Liver (tissue), 3 donors: ENCODE data around the gene FCHO2.

ENCODE experiments used
- HNF4A ChIP-seq, 2 donors: conservative IDR thresholded peaks; 2 replicates each; pipeline ENCODE4 v1.6.1; 2016; ENCODE audit warnings: antibody characterized with exemption in 2 of 2, mild to moderate bottlenecking in 2 of 2
- RAD21 ChIP-seq, 2 donors: IDR thresholded peaks; 2 replicates each; pipeline ENCODE4 v1.6.1; 2016; ENCODE audit warnings: antibody characterized with exemption in 2 of 2, mild to moderate bottlenecking in 2 of 2
- TF ChIP-seq, protein P1 (sequence below): IDR thresholded peaks from 2 replicates; pipeline ENCODE4 v1.6.1; 2016; ENCODE audit warnings: antibody characterized with exemption
- TF ChIP-seq, protein P2 (sequence below): fragments of 150-350 bp; IDR thresholded peaks from 2 replicates; pipeline ENCODE4 v1.5.1; 2017; ENCODE audit warnings: improper control_type of control experiment, low read depth, low read length; ENCODE audit not compliant: missing input control
- donor health status: healthy.
- donor health status: healthy.

DNA sequence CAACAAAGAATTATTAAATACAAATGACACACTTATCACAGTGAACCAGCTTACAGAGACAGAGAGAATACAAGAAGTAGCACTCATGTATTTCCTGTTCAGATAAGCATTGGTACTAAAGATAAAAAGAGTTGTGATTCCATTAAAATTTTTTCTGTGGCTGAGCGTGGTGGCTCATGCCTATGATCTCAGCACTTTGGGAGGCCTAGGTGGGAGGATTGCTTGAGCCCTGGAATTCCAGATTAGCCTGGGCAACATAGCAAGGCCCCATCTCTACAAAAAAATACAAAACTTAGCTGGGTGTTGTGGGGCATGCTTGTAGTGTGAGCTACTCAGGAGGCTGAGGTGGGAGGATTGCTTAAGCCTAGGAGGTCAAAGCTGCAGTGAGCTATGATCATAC, 32.9 kb downstream of the FCHO2 start:
- TF ChIP-seq, protein P1, sequence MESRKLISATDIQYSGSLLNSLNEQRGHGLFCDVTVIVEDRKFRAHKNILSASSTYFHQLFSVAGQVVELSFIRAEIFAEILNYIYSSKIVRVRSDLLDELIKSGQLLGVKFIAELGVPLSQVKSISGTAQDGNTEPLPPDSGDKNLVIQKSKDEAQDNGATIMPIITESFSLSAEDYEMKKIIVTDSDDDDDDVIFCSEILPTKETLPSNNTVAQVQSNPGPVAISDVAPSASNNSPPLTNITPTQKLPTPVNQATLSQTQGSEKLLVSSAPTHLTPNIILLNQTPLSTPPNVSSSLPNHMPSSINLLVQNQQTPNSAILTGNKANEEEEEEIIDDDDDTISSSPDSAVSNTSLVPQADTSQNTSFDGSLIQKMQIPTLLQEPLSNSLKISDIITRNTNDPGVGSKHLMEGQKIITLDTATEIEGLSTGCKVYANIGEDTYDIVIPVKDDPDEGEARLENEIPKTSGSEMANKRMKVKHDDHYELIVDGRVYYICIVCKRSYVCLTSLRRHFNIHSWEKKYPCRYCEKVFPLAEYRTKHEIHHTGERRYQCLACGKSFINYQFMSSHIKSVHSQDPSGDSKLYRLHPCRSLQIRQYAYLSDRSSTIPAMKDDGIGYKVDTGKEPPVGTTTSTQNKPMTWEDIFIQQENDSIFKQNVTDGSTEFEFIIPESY: no peak
- TF ChIP-seq, protein P2, sequence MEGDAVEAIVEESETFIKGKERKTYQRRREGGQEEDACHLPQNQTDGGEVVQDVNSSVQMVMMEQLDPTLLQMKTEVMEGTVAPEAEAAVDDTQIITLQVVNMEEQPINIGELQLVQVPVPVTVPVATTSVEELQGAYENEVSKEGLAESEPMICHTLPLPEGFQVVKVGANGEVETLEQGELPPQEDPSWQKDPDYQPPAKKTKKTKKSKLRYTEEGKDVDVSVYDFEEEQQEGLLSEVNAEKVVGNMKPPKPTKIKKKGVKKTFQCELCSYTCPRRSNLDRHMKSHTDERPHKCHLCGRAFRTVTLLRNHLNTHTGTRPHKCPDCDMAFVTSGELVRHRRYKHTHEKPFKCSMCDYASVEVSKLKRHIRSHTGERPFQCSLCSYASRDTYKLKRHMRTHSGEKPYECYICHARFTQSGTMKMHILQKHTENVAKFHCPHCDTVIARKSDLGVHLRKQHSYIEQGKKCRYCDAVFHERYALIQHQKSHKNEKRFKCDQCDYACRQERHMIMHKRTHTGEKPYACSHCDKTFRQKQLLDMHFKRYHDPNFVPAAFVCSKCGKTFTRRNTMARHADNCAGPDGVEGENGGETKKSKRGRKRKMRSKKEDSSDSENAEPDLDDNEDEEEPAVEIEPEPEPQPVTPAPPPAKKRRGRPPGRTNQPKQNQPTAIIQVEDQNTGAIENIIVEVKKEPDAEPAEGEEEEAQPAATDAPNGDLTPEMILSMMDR: no peak
- no peak for TF ChIP-seq HNF4A (conservative IDR thresholded peaks at IDR 0.05)
- TF ChIP-seq RAD21 (IDR thresholded peaks at IDR 0.05): no peak
